Kidney epithelial cell (primary cell): ENCODE data around the gene HDAC6. TPM values are rescaled to one million over a fixed set of nuclear protein-coding genes. Genes with fewer than 3 reads are reported as not detected.

ENCODE experiments used
- DNase-seq: peaks from one replicate; pipeline ENCODE4 v3.0.0-alpha.2; 2010; ENCODE audit warnings: low read depth
- H3K27me3 ChIP-seq: 2 replicates; pipeline ENCODE4 v1.6.0; 2011; ENCODE audit warnings: low read length; ENCODE audit not compliant: control insufficient read depth, insufficient read depth
- H3K36me3 ChIP-seq: 2 replicates; pipeline ENCODE4 v1.5.1; 2011; ENCODE audit warnings: low read length; ENCODE audit not compliant: control insufficient read depth, insufficient read depth
- H3K4me3 ChIP-seq: 2 replicates; pipeline ENCODE4 v1.5.1; 2011; ENCODE audit warnings: low read depth, mild to moderate bottlenecking, control low read depth, low read length
- CTCF ChIP-seq: IDR thresholded peaks from 2 replicates; pipeline ENCODE4 v1.5.1; 2011; ENCODE audit warnings: mild to moderate bottlenecking, moderate library complexity, low read length, control low read depth, inconsistent platforms; ENCODE audit not compliant: insufficient read depth, poor library complexity, severe bottlenecking
- total RNA-seq: library from RNA; depleted of rRNA; stranded (reverse); fragments of >200 nt; gene quantifications from 2 replicates; pipeline ENCODE4 v1.2.3, GENCODE V29; 2015

HDAC6 gene
- total RNA-seq, 1 donor from 2014 or later: 52.5 TPM

- Histone ChIP-seq H3K36me3 (no peaks in the 10 kb centered on the region), H3K27me3 (no peaks in the 10 kb centered on the region), H3K4me3 (peak overlapping the region; percentile 64)
- TF ChIP-seq CTCF: no peak
- DNase-seq: no peak
Measured at GRCh38 chrX:48800574-48801279, 1.1 kb upstream of the HDAC6 start.

- DNase-seq: peak; percentile 47
- Histone ChIP-seq H3K4me3 (peak overlapping the region; percentile 75), H3K27me3 (no peaks in the 10 kb centered on the region), H3K36me3 (no peaks in the 10 kb centered on the region)
- no peak for TF ChIP-seq CTCF
Measured at GRCh38 chrX:48802089-48802904, 430 bp downstream of the HDAC6 start.

- Histone ChIP-seq H3K4me3 (peak overlapping the region; percentile 75), H3K36me3 (no peaks in the 10 kb centered on the region), H3K27me3 (no peaks in the 10 kb centered on the region)
- no peak for DNase-seq
- TF ChIP-seq CTCF: no peak
Measured at GRCh38 chrX:48802905-48803200, 986 bp downstream of the HDAC6 start.

- Histone ChIP-seq H3K4me3 (no peak overlapping the region), H3K36me3 (no peaks in the 10 kb centered on the region), H3K27me3 (no peaks in the 10 kb centered on the region)
- no peak for DNase-seq
- no peak for TF ChIP-seq CTCF
Measured at GRCh38 chrX:48806081-48806480, 4.2 kb downstream of the HDAC6 start.

- Histone ChIP-seq H3K4me3 (no peak overlapping the region), H3K36me3 (no peaks in the 10 kb centered on the region), H3K27me3 (no peaks in the 10 kb centered on the region)
- no peak for TF ChIP-seq CTCF
- DNase-seq: no peak
Measured at GRCh38 chrX:48813644-48814043, 11.8 kb downstream of the HDAC6 start.

- H3K36me3 ChIP-seq: no peaks in the 10 kb centered on the region
- no peak for TF ChIP-seq CTCF
- DNase-seq: no peak
- H3K27me3 ChIP-seq: no peaks in the 10 kb centered on the region
- no peak overlapping the region for H3K4me3 ChIP-seq
Measured at GRCh38 chrX:48814722-48815121, 12.9 kb downstream of the HDAC6 start.
